Stimulated activated CD8-positive, alpha-beta memory T cell treated with anti-CD3 and anti-CD28 coated beads, Interleukin-12 subunit alpha, Interleukin-12 subunit beta, amount 100 ng/mL, for 1 hour (primary cell): Measurements from ENCODE around the gene MYO9A.

ENCODE experiments used
- DNase-seq: peaks from one replicate; pipeline ENCODE4 v3.0.0-alpha.2; 2020; ENCODE audit warnings: low read depth

The MYO9A gene

GRCh38 chr15:71809346-71809745, 308.6 kb downstream of the MYO9A start:
- no peak for DNase-seq

- DNase-seq, result no peak
Observed at GRCh38 chr15:71808311-71809020, 309.5 kb downstream of the MYO9A start.

- no peak for DNase-seq
Observed at GRCh38 chr15:71807691-71808091, 310.3 kb downstream of the MYO9A start.

GRCh38 chr15:71807125-71807629, 310.8 kb downstream of the MYO9A start:
- no peak for DNase-seq

GRCh38 chr15:71806452-71806931, 311.5 kb downstream of the MYO9A start:
- DNase-seq, result no peak

- no peak for DNase-seq
Observed at GRCh38 chr15:71804695-71805470, 313.1 kb downstream of the MYO9A start.

GRCh38 chr15:71804226-71804625, 313.7 kb downstream of the MYO9A start:
- no peak for DNase-seq

GRCh38 chr15:71802770-71803169, 315.2 kb downstream of the MYO9A start:
- no peak for DNase-seq

- no peak for DNase-seq
Observed at GRCh38 chr15:71801935-71802655, 315.9 kb downstream of the MYO9A start.

GRCh38 chr15:71800835-71801745, 316.9 kb downstream of the MYO9A start:
- no peak for DNase-seq

GRCh38 chr15:71800190-71800589, 317.8 kb downstream of the MYO9A start:
- DNase-seq, result no peak

GRCh38 chr15:71798641-71799040, 319.3 kb downstream of the MYO9A start:
- no peak for DNase-seq

- DNase-seq, result no peak
Observed at GRCh38 chr15:71792521-71792920, 325.4 kb downstream of the MYO9A start.

- no peak for DNase-seq
Observed at GRCh38 chr15:71791975-71792374, 326.0 kb downstream of the MYO9A start.

- no peak for DNase-seq
Observed at GRCh38 chr15:71790081-71790480, 327.9 kb downstream of the MYO9A start.

- no peak for DNase-seq
Observed at GRCh38 chr15:71789616-71790015, 328.3 kb downstream of the MYO9A start.

GRCh38 chr15:71788646-71789579, 329.0 kb downstream of the MYO9A start:
- DNase-seq, result no peak

- no peak for DNase-seq
Observed at GRCh38 chr15:71786673-71787072, 331.3 kb downstream of the MYO9A start.

GRCh38 chr15:71785996-71786395, 332.0 kb downstream of the MYO9A start:
- DNase-seq, result no peak

- no peak for DNase-seq
Observed at GRCh38 chr15:71784719-71785118, 333.2 kb downstream of the MYO9A start.
